Spleen (tissue), 11 donors: ENCODE results near the gene GRAMD1C. TPM values are rescaled to one million over a fixed set of nuclear protein-coding genes. Genes with fewer than 3 reads are reported as not detected.

Experiments used
- DNase-seq: peaks from one replicate; pipeline ENCODE4 v3.0.0-alpha.2; 2020
- H3K27ac ChIP-seq, 8 donors: fragments of 200-600 bp; sonication (generic) in 7 of 8; 1 replicate in 4 of 8; 2 replicates in 4 of 8; pipeline versions ENCODE4 v1.5.0 to v1.8.0; 2016 to 2021; ENCODE audit warnings: inconsistent platforms in 4 of 8, mild to moderate bottlenecking in 4 of 8, moderate library complexity in 1 of 8
- H3K27me3 ChIP-seq, 7 donors: fragments of 200-600 bp; sonication (generic) in 6 of 7; replicated peaks in 1 of 7; 1 replicate in 4 of 7; 2 replicates in 3 of 7; pipeline versions ENCODE4 v1.5.0 to v1.8.0; 2016 to 2021; ENCODE audit warnings: inconsistent platforms in 3 of 7, mild to moderate bottlenecking in 1 of 7
- H3K36me3 ChIP-seq, 6 donors: fragments of 200-600 bp; sonication (generic) in 5 of 6; 1 replicate in 4 of 6; 2 replicates in 2 of 6; pipeline versions ENCODE4 v1.5.0 to v1.8.0; 2016 to 2021; ENCODE audit warnings: inconsistent platforms in 2 of 6
- H3K4me1 ChIP-seq, 6 donors: fragments of 200-600 bp; sonication (generic) in 5 of 6; 1 replicate in 3 of 6; 2 replicates in 3 of 6; pipeline versions ENCODE4 v1.5.0 to v1.8.0; 2016 to 2021; ENCODE audit warnings: inconsistent platforms in 3 of 6
- H3K4me3 ChIP-seq, 8 donors: fragments of 200-600 bp; sonication (generic) in 7 of 8; 1 replicate in 4 of 8; 2 replicates in 4 of 8; pipeline versions ENCODE4 v1.5.0 to v1.8.0; 2016 to 2021; ENCODE audit warnings: inconsistent platforms in 4 of 8, mild to moderate bottlenecking in 4 of 8, moderate library complexity in 2 of 8
- H3K9me3 ChIP-seq, 8 donors: fragments of 200-600 bp; sonication (generic) in 7 of 8; 1 replicate in 4 of 8; 2 replicates in 4 of 8; pipeline versions ENCODE4 v1.5.0 to v1.8.0; 2016 to 2021; ENCODE audit warnings: inconsistent platforms in 4 of 8
- CTCF ChIP-seq, 11 experiments: fragments of 200-600 bp in 7 of 11; fragments of 450-650 bp in 4 of 11; sonication (generic) in 4 of 11; IDR thresholded peaks in 8 of 11; conservative IDR thresholded peaks in 3 of 11; 1 replicate in 7 of 11; 2 replicates in 4 of 11; pipeline versions ENCODE4 v1.4.0 to v1.8.0; 2016 to 2021; ENCODE audit warnings: antibody characterized with exemption in 11 of 11, inconsistent platforms in 4 of 11, mild to moderate bottlenecking in 1 of 11
- POLR2A ChIP-seq, 3 donors: fragments of 450-650 bp; IDR thresholded peaks; one replicate each; pipeline ENCODE4 v1.5.1; 2017; ENCODE audit warnings: antibody characterized with exemption in 3 of 3, mild to moderate bottlenecking in 1 of 3
- POLR2AphosphoS5 ChIP-seq, 3 donors: sonication (generic); formaldehyde crosslinking; IDR thresholded peaks; one replicate each; pipeline ENCODE4 v1.5.1; 2017; ENCODE audit warnings: antibody characterized with exemption in 3 of 3
- WGBS, 5 donors: extraction: QIAGEN DNeasy Blood & Tissue Kit in 3 of 5; methylation state at CpG; one replicate each; pipeline versions ENCODE4 v1.1.5 to v1.1.7; 2013 to 2018; 5-methylcytosine and 5-hydroxymethylcytosine counted together
- intact Hi-C: fragments of 100-400 bp; cut with DNase I; formaldehyde crosslinking; loops from one replicate; pipeline ENCODE4 v1.15.0; 2023; ENCODE audit warnings: low total_unique reads
- polyA plus RNA-seq, 3 donors: library from polyadenylated mRNA; stranded (reverse); fragments of 200-250 nt; gene quantifications; one replicate each; pipeline ENCODE4 v1.2.1, GENCODE V29; 2013
- total RNA-seq, 7 donors: library from RNA; depleted of rRNA in 3 of 7; stranded (reverse); fragments of >200 nt in 3 of 7; fragmentation: NEBNext Ultra II Directional in 4 of 7; extraction: Animal tissue kit (Norgen Biotek cat#: 25700) in 4 of 7; gene quantifications; one replicate each; pipeline versions ENCODE4 v1.1.0 to v1.2.1, GENCODE V29; 2016 to 2021
- donor health status: healthy with polysubstance abuse.
- donor health status: DM: no; HTN: no; CAD: no; lungs with moderate emphysema.
- donor health status: DM: no; HTN: no; CAD: no.
- donor health status: Bipolar disorder and iron deficiency.
- donor health status: healthy.
- donor health status: DM: no; HTN: no; CAD: no.
- donor health status: DM: yes; HTN: yes; CAD: no.

GRAMD1C gene
- total and polyA plus RNA-seq, 10 donors, result 2.6 to 14.2 (median 4.4) TPM

- Histone ChIP-seq H3K9me3 (no peaks in the 10 kb centered on the region), H3K4me1 (no peaks in the 10 kb centered on the region), H3K27ac (no peak overlapping the region), H3K36me3 (peaks cover 0 to 18% (median 0%) of the 10 kb centered on the region in 6 donors), H3K27me3 (no peaks in the 10 kb centered on the region), H3K4me3 (no peak overlapping the region)
- no peak for TF ChIP-seq CTCF (IDR thresholded peaks at IDR 0.05 in 8 of 11, conservative IDR thresholded peaks at IDR 0.05 in 3 of 11)
- TF ChIP-seq POLR2AphosphoS5 (IDR thresholded peaks at IDR 0.05), result no peak
- no peak for TF ChIP-seq POLR2A (IDR thresholded peaks at IDR 0.05)
- no peak for DNase-seq
- intact Hi-C loops, result no loop called here
- WGBS, 5 donors, result 83 to 94% (median 88%) methylated on average over 2 of the region's 2 CpGs
Measured at GRCh38 chr3:113966172-113966571, 127.6 kb downstream of the GRAMD1C start.

- Histone ChIP-seq H3K9me3 (peaks cover 0 to 28% (median 20%) of the 10 kb centered on the region in 8 donors), H3K4me1 (no peaks in the 10 kb centered on the region), H3K27me3 (no peaks in the 10 kb centered on the region), H3K4me3 (no peak overlapping the region), H3K36me3 (peaks cover 0 to 19% (median 0%) of the 10 kb centered on the region in 6 donors), H3K27ac (no peak overlapping the region)
- DNase-seq, result no peak
- WGBS, 5 donors, result 68 to 86% (median 80%) methylated on average over 2 of the region's 2 CpGs
- TF ChIP-seq CTCF (IDR thresholded peaks at IDR 0.05 in 8 of 11, conservative IDR thresholded peaks at IDR 0.05 in 3 of 11) (no peak), POLR2A (IDR thresholded peaks at IDR 0.05) (no peak), POLR2AphosphoS5 (IDR thresholded peaks at IDR 0.05) (no peak)
- intact Hi-C loops, result no loop called here
Measured at GRCh38 chr3:113968986-113969385, 130.4 kb downstream of the GRAMD1C start.

GRCh38 chr3:113977822-113978221 lies 139.2 kb downstream of the GRAMD1C start:
- intact Hi-C loops, result no loop called here
- DNase-seq, result no peak
- H3K9me3 ChIP-seq, result peaks cover 0 to 22% (median 20%) of the 10 kb centered on the region in 8 donors
- no peaks in the 10 kb centered on the region for H3K27me3 ChIP-seq
- no peak overlapping the region for H3K4me3 ChIP-seq
- peaks cover 0 to 72% (median 9%) of the 10 kb centered on the region in 6 donors for H3K36me3 ChIP-seq
- H3K4me1 ChIP-seq, result peaks cover 0 to 12% (median 7%) of the 10 kb centered on the region in 6 donors
- no peak overlapping the region for H3K27ac ChIP-seq
- TF ChIP-seq CTCF (IDR thresholded peaks at IDR 0.05 in 8 of 11, conservative IDR thresholded peaks at IDR 0.05 in 3 of 11), result no peak
- 81 to 87% (median 83%) methylated on average over 4 of the region's 4 CpGs for WGBS, 5 donors

GRCh38 chr3:113979916-113980315 lies 141.3 kb downstream of the GRAMD1C start:
- Histone ChIP-seq H3K36me3 (peaks cover 0 to 64% (median 9%) of the 10 kb centered on the region in 6 donors), H3K4me1 (peaks cover 0 to 15% (median 7%) of the 10 kb centered on the region in 6 donors), H3K9me3 (peaks cover 0 to under 1% (median 0%) of the 10 kb centered on the region in 8 donors), H3K4me3 (no peak overlapping the region), H3K27ac (no peak overlapping the region), H3K27me3 (no peaks in the 10 kb centered on the region)
- TF ChIP-seq POLR2A (IDR thresholded peaks at IDR 0.05) (no peak), CTCF (IDR thresholded peaks at IDR 0.05 in 8 of 11, conservative IDR thresholded peaks at IDR 0.05 in 3 of 11) (no peak)
- 88 to 98% (median 96%) methylated on average over 1 of the region's 1 CpG for WGBS, 5 donors
- DNase-seq, result no peak
- intact Hi-C loops, result no loop called here
